ENCODE results near the gene STON1.

Gene STON1

GRCh38 chr2:48626047-48626446 is 96.1 kb downstream of the STON1 start:
- FAIRE-seq = no peak

GRCh38 chr2:48633143-48633542 is 103.2 kb downstream of the STON1 start:
- FAIRE-seq = no peak

GRCh38 chr2:48635786-48636185 is 105.8 kb downstream of the STON1 start:
- no peak for FAIRE-seq

- FAIRE-seq = no peak
Measured at GRCh38 chr2:48638261-48638660, 108.3 kb downstream of the STON1 start.
